Activated CD4-positive, alpha-beta T cell treated with anti-CD3 and anti-CD28 coated beads, Interleukin-10, Interleukin-2, amounts not matched to agents 100 ng/mL and 50 ng/mL, durations not matched to agents 16 hours and 8 hours (primary cell): ENCODE results near the gene C11orf98.
"Not testable (repeated sequence)": the region's sequence is repeated elsewhere in the genome, so short reads cannot be mapped to it uniquely, and the experiment has no call there.

Experiments
- DNase-seq: peaks from one replicate; pipeline ENCODE4 v3.0.0-alpha.2; 2020

C11orf98 gene

DNA sequence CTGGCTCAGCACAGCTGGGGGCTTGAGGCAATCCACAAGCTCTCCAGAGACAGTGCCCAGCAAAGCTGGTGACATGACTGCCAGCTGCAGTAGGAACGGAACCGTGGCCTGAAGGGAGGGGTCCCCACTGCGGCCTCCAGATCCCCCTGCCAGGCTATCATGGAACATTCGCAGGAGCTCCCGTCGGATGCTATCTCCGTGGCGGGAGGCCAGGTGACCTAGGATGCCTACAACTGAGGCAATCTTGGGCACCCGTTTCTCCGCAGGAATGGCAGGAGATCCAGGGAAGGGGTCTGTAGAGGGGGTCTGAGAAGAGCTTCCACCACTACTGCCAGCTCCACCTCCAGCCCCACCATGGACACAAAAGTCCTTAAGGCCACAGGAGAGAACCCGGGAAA is 16.0 kb downstream of the C11orf98 start:
- no peak for DNase-seq

DNA sequence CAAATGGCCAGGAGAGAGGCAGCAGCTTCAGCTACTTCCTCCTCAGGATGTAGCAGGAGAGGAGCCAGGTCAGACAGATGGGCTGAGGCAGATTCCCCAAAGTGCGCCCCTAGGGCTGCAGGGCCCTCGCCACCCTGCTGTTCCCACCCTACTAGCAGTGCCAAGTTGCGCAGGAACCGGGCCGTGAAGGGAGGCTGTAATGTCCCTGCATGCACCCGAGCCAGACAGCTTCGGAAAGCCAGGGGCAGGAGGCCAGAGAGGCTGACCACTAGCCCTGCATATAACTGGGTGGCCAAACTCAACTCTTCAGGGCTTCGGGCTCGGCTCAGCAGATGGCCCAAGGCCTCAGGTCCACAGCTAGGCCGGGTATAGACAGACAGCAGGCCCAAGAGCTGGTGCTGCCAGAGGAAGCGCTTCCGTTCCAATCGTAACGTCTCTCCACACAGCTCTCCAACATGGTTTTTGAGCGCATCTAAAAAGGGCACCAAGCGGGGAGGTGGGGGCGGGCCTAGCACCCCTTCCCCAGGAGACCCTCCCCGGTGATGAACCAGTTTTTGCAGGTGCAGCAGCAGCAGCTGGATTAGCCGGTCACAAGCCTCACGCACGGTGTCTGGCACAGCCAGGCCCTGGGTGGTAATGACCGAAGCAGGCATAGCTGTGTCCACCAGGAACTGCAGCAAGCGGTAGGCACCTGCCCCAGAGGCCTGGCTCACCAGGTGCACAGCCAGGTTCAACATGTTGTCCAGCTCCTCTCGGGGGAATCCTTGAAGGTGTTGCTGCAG is 16.6 kb downstream of the C11orf98 start:
- no peak for DNase-seq

DNA sequence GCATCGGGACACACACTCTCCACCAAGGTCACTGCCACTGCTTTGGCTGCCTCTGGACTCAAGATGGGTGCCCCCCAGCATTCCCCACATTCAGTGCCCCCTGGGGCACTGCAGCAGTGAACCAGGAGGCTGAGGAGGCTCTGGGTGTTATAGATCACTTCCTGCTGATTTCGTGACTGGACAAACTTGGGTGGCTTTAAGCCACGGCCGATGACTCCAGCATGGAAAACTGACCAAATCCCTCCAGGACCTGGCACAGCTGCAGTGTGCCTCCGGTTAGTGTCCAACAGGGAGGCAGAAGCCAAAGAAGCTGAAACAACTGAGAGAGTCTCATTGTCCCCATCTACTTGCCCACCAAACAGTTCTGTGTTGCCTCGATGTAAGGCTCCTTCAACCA is 17.4 kb downstream of the C11orf98 start:
- no peak for DNase-seq

DNA sequence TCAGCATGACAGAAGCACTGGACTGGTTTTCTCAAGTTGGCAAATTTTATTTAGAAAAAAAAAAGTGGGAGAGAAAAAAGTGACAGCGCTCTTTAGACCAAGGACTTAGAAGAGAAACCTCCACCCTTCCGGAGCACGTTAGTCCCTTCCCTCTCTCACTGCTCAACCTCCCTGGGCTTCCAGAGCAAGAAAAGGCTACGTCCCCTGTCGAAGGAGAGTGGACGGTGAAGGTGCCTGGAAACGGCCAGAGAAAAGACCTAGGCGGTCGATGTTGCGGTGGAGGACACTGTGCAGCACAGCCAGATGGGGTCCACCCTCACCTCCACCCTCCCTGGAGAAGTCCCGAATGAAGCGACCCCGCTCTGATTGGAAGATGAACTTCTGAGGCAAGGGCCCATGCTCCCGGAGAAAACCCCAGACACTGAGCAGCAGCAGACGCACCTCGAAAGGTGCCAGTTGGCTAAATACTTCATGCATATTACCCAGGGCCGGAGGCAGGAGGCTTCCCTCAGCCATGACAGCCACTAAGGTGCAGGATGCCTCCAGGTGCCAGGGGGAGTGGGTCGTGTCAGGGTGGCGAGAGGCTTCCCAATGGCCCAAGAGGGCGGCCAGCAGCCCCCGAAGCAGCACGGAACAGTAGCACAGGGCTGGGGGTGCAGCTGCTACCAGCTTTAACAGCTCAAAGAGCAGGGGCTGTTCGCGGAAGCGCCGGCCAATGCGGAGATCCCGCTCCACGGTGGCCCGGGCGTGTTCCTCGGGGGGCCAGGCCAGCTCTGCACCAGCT is 18.0 kb downstream of the C11orf98 start:
- no peak for DNase-seq

GRCh38 chr11:62645946-62646824 is 18.8 kb downstream of the C11orf98 start, which contains the start of gene GANAB:
Gene GANAB (minus strand): TSS chr11:62646613. CDS start chr11:62646599, 14 bp downstream.
- peak; percentile 99 for DNase-seq

DNA sequence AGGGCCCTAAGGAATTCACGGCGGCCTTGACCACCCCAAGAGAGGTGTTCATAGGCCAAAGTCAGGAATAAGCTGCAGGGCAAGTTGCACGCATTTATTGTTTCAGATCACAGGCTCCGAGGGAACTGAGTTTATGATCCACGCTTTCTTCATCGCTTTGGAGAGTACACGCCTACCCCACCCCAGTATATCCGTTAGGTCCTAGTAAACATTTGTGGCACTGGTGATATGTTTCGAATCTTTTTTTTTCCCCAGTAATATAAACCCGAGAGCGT is 19.4 kb downstream of the C11orf98 start:
- DNase-seq = peak; percentile 22

GRCh38 chr11:62644220-62644619 is 20.8 kb downstream of the C11orf98 start:
- no peak for DNase-seq

DNA sequence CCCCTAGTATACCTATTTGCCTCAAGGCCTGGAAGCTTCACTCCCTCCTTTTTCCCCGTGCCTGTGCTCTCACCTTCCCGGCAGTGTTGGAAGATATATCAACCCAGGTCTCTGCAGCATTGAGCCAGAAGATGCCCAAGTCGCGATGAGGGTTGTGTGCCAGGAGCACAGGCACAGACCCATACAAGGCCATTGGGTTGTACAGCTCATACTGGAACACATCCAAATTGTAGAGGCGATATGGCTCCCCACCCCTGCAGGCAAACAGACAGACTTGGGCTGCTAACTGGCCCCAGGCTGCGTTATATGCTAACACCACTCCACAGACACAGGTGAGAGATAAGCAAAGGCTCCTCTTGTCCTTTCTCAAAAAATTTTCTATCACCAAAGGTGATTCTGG is 32.5 kb downstream of the C11orf98 start:
- DNase-seq = no peak

DNA sequence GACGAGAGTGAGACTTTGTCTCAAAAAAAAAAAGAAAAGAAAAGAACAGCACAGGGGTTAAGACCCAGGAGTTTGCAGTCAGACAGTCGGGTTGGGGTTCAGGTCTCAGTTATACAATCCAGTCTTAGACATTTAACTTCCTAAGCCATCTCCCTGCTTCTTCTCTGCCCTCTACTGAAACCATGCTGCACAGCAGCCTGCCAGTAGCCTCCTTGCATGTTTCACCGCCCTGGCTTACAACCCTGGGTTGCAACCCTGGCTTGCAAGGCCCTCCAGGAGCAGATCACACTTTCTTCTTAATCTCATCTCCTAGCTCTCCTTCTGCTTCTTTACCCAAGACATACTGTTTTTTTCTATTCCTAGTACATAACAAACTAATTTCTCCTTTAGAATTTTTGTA is 37.3 kb downstream of the C11orf98 start:
- no peak for DNase-seq

GRCh38 chr11:62622476-62623089 is 42.4 kb downstream of the C11orf98 start:
- no peak for DNase-seq

DNA sequence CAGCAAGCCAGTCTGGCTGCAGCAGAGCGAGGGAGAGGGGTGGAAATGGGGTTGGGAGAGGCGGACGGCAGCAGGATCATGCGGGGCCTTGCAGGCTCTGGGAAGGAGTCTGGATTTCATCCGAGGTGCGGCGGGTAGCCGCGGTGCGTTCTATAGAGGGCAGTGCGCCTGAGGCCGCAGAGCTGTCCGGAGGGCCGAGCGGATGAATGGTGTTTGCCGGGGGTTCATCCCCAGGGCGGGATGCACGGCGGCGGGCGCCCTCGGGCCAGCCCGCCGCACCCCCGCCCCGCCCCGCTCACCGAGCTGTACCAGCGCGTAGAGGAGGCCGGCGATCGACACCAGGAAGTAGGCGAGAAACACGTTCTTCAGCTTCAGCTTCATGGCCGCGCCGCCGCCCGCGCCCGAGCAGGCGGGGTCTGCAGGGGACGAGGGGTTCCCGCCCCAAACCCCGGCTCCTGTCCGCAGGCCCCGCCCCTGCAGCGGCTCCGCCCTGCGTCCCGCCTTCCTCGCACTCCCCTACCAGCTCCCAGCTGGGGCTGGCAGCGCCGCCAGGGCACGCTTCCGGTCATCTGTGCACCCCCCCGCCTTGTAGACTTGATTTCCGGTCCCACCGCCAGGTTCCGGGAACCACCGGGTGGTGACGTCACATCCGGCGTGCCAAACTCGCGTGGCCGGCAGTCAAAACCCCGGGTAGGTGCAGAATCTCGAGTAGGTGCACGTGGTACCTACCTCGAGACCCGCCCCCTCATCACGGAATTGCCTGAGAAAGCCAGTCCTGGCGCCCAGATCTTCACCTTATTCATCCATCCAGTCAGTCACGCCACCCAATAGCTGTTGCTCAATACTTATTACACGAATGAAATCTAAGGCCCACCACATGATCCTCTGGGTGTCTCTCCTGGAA is 43.2 kb downstream of the C11orf98 start, which contains the start of gene B3GAT3:
TSS of gene B3GAT3 (minus strand) at position 420 of the 904 bp plus-strand sequence. CDS start at position 381, 39 bp downstream.
- DNase-seq = peak; percentile 99

GRCh38 chr11:62621027-62621566 is 43.9 kb downstream of the C11orf98 start:
- no peak for DNase-seq

DNA sequence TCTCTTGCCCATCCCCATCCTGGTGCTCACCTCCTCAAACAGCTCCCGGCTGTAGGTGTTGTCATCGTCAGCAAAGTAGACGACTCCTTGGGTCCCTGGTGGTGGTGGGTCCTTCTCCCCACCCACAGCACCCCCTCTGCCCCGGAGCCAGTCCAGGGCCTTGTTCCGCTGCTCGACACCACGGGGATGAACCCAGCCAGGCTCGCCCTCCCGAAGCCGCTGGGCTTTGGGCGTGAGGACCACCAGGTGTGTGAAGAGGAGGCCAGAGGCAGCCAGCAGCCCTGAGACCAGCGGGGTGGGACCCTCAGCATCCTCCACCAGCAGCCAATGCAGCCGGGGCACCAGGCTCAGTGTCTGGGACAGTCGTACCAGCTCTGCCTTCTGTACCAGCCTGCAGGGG is 48.1 kb downstream of the C11orf98 start:
- DNase-seq = not testable (repeated sequence)

DNA sequence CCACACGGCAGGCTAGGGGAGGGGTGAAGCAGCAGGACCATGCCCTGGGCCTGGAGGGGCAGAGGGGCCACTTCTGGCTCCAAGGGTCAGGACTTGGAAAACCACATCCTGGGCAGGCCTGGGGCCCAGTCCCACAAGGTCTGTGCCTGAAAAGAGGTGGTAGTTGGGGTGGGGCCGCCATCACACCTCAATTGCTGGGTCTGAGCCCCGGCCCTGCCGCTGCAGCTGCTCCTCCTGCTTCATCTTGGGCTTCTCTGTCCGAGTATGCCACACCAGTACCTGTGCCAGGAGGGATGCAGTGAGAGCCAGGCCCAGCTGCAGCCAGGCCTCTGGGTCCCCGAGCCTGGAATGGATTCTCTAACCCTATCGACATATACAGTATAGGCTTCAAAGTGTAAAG is 49.5 kb downstream of the C11orf98 start:
- DNase-seq = no peak

- peak; percentile 57 for DNase-seq
Observed at GRCh38 chr11:62614275-62614674, 50.7 kb downstream of the C11orf98 start.

GRCh38 chr11:62613291-62613778 is 51.7 kb downstream of the C11orf98 start:
- DNase-seq = no peak
